GM12878 (cell line): ENCODE results near the gene EIF2D. TPM values are rescaled to one million over a fixed set of nuclear protein-coding genes. Genes with fewer than 3 reads are reported as not detected.
A peak's percentile ranks its signal among the peaks of the same experiment; 100 is the strongest.

Experiments used
- CBX5 ChIP-seq: sonication (generic); IDR thresholded peaks from 2 replicates; pipeline ENCODE4 v1.6.1; 2016; ENCODE audit warnings: low read depth, moderate library complexity, mild to moderate bottlenecking, inconsistent platforms
- CHD2 ChIP-seq: IDR thresholded peaks from 2 replicates; pipeline ENCODE4 v1.6.1; 2011; ENCODE audit warnings: low read depth, low read length, improper control_type of control experiment, borderline replicate concordance
- CREB1 ChIP-seq: IDR thresholded peaks from 2 replicates; pipeline ENCODE4 v1.6.1; 2012; ENCODE audit warnings: low read depth, mild to moderate bottlenecking, inconsistent platforms
- E4F1 ChIP-seq: fragments of 450-650 bp; IDR thresholded peaks from 2 replicates; pipeline ENCODE4 v1.6.1; 2018; ENCODE audit warnings: borderline replicate concordance, mild to moderate bottlenecking; ENCODE audit not compliant: partially characterized antibody
- EED ChIP-seq: sonication (generic); IDR thresholded peaks from 2 replicates; pipeline ENCODE4 v1.6.1; 2016; ENCODE audit warnings: antibody characterized with exemption, low read depth
- EP300 ChIP-seq, 2 experiments: fragments of 150-350 bp in 1 of 2; IDR thresholded peaks; 2 replicates each; pipeline ENCODE4 v1.6.1; 2011 to 2012; ENCODE audit warnings: low read depth in 2 of 2, low read length in 2 of 2, borderline replicate concordance in 1 of 2, improper control_type of control experiment in 1 of 2, inconsistent platforms in 1 of 2; ENCODE audit not compliant: control insufficient read depth in 1 of 2
- ESRRA ChIP-seq: IDR thresholded peaks from 2 replicates; pipeline ENCODE4 v1.6.1; 2012; ENCODE audit warnings: mild to moderate bottlenecking, low read length, improper control_type of control experiment
- HDAC2 ChIP-seq: fragments of 200-600 bp; sonication (generic); IDR thresholded peaks from 2 replicates; pipeline ENCODE4 v1.6.1; 2017
- HDAC6 ChIP-seq: fragments of 200-600 bp; sonication (generic); IDR thresholded peaks from one replicate; pipeline ENCODE4 v1.8.0; 2017; ENCODE audit warnings: antibody characterized with exemption; ENCODE audit not compliant: unreplicated experiment
- IKZF1 ChIP-seq: fragments of 450-650 bp; conservative IDR thresholded peaks from 2 replicates; pipeline ENCODE4 v1.6.1; 2017; ENCODE audit warnings: antibody characterized with exemption, mild to moderate bottlenecking
- PAX5 ChIP-seq: IDR thresholded peaks from 2 replicates; pipeline ENCODE4 v1.6.1; 2011; ENCODE audit warnings: low read depth, low read length, borderline replicate concordance
- PAX8 ChIP-seq: fragments of 450-650 bp; IDR thresholded peaks from 2 replicates; pipeline ENCODE4 v1.6.1; 2017; ENCODE audit warnings: mild to moderate bottlenecking, moderate library complexity
- RELA ChIP-seq: fragments of 450-650 bp; IDR thresholded peaks from 2 replicates; pipeline ENCODE4 v1.8.0; 2014; ENCODE audit warnings: borderline replicate concordance; ENCODE audit not compliant: partially characterized antibody
- YBX1 ChIP-seq: fragments of 450-650 bp; IDR thresholded peaks from 2 replicates; pipeline ENCODE4 v1.6.1; 2016; ENCODE audit warnings: antibody characterized with exemption
- ZBED1 ChIP-seq: IDR thresholded peaks from 2 replicates; pipeline ENCODE4 v1.6.1; 2016; ENCODE audit warnings: borderline replicate concordance
- ZBTB40 ChIP-seq: fragments of 450-650 bp; IDR thresholded peaks from 2 replicates; pipeline ENCODE4 v1.6.1; 2016; ENCODE audit warnings: mild to moderate bottlenecking, moderate library complexity, borderline replicate concordance
- polyA plus RNA-seq, 11 experiments: library from polyadenylated mRNA; depleted of rRNA in 4 of 11; unstranded in 6 of 11; stranded (reverse) in 5 of 11; fragments of >200 nt; fragmentation: Nextera tagmentation in 4 of 11; fragmentation: Illumina TruSeq in 1 of 11; extraction: Ambion mirVana in 4 of 11; extraction: Trizol in 1 of 11; gene quantifications; 1 replicate in 1 of 11; 2 replicates in 10 of 11; pipeline versions ENCODE4 v1.2.1 to v1.2.3, GENCODE V29; 2011 to 2016; ENCODE audit warnings: inconsistent platforms in 2 of 11, missing spikeins in 2 of 11, low read depth in 1 of 11
- total RNA-seq, 4 experiments: library from RNA; depleted of rRNA in 3 of 4; stranded (reverse); fragments of >200 nt in 3 of 4; fragmentation: Illumina TruSeq in 1 of 4; extraction: Trizol in 1 of 4; gene quantifications; 2 replicates each; pipeline versions ENCODE4 v1.2.1 to v1.2.3, GENCODE V29; 2013 to 2021
- TF ChIP-seq, protein P1 (sequence below): IDR thresholded peaks from 2 replicates; pipeline ENCODE4 v1.6.1; 2012; ENCODE audit warnings: low read length, inconsistent platforms
- TF ChIP-seq, protein P2 (sequence below): fragments of 450-650 bp; IDR thresholded peaks from 2 replicates; pipeline ENCODE4 v1.6.1; 2016; ENCODE audit warnings: mild to moderate bottlenecking

The EIF2D gene
- total and polyA plus RNA-seq, 10 of the 15 experiments (the other 5 are each of a cell fraction or from before 2014, with no cell fraction given) = 65.2 to 133 (median 79.0) TPM

DNA sequence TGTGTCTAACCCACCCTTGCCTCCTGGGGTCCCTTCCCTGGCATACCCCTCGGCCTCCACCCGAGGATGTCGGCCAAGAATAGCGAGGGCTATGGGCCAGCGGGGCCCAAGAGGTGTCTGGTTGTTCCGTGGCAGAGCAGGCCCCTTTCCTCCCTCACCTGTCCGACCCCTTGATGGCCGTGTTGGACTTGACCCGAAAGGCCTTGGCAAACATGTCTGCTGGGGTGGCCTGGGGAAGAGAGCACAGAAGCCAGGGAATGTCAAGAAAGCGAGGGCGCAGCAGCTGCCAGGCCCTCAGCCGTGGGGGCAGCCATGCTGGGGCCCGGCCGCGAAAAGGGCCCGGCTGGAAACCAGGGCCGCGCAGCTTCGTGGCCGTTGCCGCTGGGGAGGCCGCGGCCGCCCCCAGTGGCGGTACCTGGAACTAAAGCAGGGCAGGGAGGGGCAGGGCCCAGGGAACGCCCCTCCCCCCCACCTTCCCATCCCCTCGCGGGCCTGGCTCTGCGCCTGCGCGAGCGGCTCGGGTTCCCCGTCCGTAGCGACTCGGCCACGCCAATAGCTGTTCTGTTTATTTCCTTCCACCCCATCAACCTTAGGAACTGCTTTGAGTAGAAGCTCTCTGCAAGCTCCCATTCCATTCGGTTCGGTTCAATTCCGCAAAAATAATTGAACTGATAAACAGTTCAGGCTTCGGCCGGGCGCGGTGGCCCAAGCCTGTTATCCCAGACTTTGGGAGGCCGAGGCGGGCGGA, at the start of gene EIF2D (continued):
- TF ChIP-seq EP300 (IDR thresholded peaks at IDR 0.05; ENCODE audit: borderline replicate concordance in 1 of 2, control insufficient read depth in 1 of 2, low read depth in 2 of 2, low read length in 2 of 2) = peak in 1 of 2 experiments; percentile 37; a peak in 1 of 4 replicates
- peak; percentile 97 for TF ChIP-seq IKZF1
- TF ChIP-seq ZBTB40 = peak; percentile 90
- TF ChIP-seq YBX1 = no peak
- peak; percentile 94 for TF ChIP-seq RELA
- peak; percentile 100 for TF ChIP-seq HDAC2
- peak; percentile 49; the same call in 1 of the 2 replicates for TF ChIP-seq EED
- peak; percentile 89 for TF ChIP-seq ESRRA
- peak; percentile 53 for TF ChIP-seq E4F1
- peak; percentile 85 for TF ChIP-seq CHD2
- TF ChIP-seq, protein P1, sequence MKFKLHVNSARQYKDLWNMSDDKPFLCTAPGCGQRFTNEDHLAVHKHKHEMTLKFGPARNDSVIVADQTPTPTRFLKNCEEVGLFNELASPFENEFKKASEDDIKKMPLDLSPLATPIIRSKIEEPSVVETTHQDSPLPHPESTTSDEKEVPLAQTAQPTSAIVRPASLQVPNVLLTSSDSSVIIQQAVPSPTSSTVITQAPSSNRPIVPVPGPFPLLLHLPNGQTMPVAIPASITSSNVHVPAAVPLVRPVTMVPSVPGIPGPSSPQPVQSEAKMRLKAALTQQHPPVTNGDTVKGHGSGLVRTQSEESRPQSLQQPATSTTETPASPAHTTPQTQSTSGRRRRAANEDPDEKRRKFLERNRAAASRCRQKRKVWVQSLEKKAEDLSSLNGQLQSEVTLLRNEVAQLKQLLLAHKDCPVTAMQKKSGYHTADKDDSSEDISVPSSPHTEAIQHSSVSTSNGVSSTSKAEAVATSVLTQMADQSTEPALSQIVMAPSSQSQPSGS = no peak
- TF ChIP-seq HDAC6 = peak; percentile 50
- TF ChIP-seq, protein P2, sequence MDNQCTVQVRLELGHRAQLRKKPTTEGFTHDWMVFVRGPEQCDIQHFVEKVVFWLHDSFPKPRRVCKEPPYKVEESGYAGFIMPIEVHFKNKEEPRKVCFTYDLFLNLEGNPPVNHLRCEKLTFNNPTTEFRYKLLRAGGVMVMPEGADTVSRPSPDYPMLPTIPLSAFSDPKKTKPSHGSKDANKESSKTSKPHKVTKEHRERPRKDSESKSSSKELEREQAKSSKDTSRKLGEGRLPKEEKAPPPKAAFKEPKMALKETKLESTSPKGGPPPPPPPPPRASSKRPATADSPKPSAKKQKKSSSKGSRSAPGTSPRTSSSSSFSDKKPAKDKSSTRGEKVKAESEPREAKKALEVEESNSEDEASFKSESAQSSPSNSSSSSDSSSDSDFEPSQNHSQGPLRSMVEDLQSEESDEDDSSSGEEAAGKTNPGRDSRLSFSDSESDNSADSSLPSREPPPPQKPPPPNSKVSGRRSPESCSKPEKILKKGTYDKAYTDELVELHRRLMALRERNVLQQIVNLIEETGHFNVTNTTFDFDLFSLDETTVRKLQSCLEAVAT = peak; percentile 75; the same call in 1 of the 2 replicates
- TF ChIP-seq CREB1 = peak; percentile 67; the same call in 1 of the 2 replicates
- no peak for TF ChIP-seq PAX8
- 0 out of 2 replicates have a peak, but pooled peaks have one; percentile 90 for TF ChIP-seq CBX5
- TF ChIP-seq ZBED1 = peak; percentile 43; the same call in 1 of the 2 replicates
- TF ChIP-seq PAX5 = peak; percentile 61; the same call in 1 of the 2 replicates
